Stimulated activated CD8-positive, alpha-beta memory T cell treated with anti-CD3 and anti-CD28 coated beads, Interleukin-12 subunit alpha, Interleukin-12 subunit beta, amount 100 ng/mL, for 24 hours (primary cell): ENCODE data around the gene CREBBP.

ENCODE experiments used
- DNase-seq: peaks from one replicate; pipeline ENCODE4 v3.0.0-alpha.2; 2020; ENCODE audit errors: extremely low read depth

The CREBBP gene

DNA sequence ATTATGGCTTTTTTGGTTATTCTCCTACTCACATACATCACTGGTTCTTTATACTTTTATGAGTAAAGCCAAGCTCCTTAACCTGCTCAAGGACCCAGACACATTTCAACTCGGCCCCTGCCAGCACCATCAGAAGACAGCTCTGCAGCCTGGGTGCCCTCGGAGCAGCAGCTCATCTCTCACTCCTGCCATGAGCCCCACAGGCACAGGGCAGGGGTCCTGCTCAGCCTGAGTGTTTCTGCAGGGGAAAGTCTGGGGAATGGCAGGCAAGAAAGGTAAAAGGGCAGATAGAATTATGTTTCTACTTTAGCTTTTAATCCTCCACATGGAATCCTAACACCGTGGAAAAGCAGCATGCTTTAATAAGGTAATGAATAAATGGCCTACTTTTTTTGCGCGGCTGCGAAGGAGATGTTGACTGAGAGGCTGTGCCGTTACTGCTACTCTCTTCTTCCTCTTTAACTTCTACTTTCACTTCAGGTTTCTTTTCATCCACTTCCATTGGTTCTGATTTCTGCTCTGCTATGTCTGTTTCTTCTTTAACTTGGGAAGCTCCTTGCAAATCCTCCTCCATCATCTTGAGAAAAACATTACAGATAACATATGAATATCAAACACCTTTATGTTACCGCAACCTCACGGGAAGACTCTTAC, 113.1 kb downstream of the CREBBP start:
- no peak for DNase-seq

DNA sequence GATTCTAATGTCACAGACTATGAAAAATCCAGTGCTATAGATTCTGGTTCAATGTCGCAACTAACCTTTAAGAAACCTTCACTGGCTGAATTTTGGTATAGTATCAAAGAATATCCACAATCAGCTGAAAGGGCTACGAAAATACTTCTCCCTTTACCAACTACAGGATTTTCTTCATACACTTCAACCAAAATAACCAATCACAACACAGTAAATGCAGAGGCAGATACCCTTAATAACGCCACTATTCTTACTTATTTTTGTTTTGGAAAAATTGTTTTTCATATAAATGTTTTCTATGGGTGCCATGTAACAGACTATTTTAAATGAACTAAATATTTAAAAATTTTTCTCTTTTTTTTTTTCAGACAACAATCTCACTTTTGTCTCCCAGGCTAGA, 114.3 kb downstream of the CREBBP start:
- DNase-seq, result no peak

- DNase-seq, result no peak
Measured at GRCh38 chr16:3764409-3764808, 116.1 kb downstream of the CREBBP start.

- DNase-seq, result no peak
Measured at GRCh38 chr16:3762107-3762750, 118.3 kb downstream of the CREBBP start.

GRCh38 chr16:3761375-3762106, 119.0 kb downstream of the CREBBP start:
- no peak for DNase-seq

- DNase-seq, result no peak
Measured at GRCh38 chr16:3760518-3760917, 120.0 kb downstream of the CREBBP start.

- no peak for DNase-seq
Measured at GRCh38 chr16:3759736-3760135, 120.8 kb downstream of the CREBBP start.

GRCh38 chr16:3756113-3756512, 124.4 kb downstream of the CREBBP start:
- no peak for DNase-seq

GRCh38 chr16:3755249-3755648, 125.3 kb downstream of the CREBBP start:
- DNase-seq, result no peak

- no peak for DNase-seq
Measured at GRCh38 chr16:3754772-3755171, 125.7 kb downstream of the CREBBP start.

GRCh38 chr16:3754081-3754703, 126.3 kb downstream of the CREBBP start:
- DNase-seq, result no peak

DNA sequence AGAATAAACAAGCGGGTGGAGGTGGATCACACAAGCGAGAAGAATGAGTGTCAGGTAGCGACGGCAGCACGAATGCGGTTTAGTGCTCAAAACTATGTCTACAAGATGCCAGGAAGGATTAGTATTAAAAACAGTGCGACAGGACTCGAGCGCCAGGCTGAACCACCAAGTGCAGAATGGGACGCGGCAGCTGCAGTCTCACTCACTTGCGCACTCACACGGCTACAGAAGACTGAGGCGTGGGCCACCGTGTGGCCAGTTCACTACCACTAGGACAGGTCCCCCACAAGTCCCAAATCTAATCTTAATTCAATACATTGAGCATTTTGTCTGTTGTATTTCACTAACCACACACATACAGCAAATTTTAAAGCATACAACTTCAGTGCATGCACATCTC, 127.5 kb downstream of the CREBBP start:
- no peak for DNase-seq

DNA sequence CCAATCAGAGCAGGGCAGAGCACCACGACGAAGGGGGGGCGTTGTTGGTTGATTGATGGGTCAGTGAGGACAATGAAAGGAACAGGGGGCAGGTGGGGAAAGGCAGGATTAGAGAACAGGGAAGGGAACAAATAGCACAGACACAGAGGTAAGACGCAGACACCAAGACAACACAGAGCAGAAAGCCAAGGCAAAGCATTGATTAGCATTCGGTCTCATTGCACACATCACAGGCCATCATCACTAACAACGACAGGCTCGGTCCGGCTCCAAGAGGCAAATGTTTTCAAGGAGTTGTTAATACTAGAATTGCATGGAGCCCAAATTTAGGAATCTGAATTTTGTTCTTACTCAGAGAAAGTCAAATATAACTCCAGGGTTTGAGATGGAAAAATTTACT, 128.6 kb downstream of the CREBBP start:
- DNase-seq, result no peak

DNA sequence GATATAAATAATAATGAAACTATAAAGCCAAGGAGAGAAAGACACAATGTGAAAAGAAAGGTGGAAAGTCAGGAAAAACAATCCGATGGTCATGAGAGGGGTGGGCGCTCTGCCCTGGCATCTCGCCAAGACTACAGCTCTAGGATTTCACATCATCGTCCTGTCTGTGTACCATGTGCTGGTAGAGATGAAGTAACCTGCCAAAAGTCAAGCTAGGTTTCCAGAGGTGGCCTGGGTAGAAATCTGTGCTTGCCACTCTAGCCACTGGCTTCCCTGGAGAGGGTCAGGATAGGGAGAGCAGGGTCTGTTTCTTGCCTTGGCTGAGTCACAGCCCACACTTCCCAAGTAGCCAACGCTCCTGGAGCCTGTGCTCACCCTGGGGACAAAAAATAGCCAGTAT, 132.2 kb downstream of the CREBBP start:
- no peak for DNase-seq

DNA sequence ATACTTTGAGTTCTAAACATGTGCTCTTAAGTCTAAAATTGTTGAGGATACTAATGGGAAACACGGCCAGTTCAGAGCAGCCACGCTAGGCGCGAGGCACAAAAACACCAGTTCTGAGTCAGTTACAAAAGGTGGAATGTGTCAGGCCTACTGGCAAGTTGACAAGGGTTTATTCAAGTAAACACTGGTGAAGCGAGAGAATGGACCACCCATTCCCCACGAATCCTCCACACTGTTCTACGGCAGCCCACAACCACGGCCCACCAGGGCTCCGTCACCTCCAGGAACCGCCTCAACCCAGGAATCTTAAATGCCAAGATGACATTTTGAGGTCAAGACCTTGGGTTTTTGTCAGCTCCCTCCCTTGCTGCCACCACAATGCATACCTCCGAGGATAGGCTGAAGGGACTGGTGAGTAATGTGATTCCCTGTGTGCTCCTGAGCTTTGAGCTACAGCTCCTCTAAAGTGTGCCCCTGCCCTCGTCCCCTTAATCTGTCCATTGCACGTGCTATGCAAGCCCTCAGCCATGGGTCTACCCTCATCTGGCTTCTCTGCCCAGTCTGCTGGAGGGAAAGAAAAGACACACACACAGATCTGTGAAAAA, 134.7 kb downstream of the CREBBP start:
- no peak for DNase-seq

GRCh38 chr16:3744018-3744417, 136.5 kb downstream of the CREBBP start:
- DNase-seq, result no peak

- no peak for DNase-seq
Measured at GRCh38 chr16:3740934-3741333, 139.6 kb downstream of the CREBBP start.

DNA sequence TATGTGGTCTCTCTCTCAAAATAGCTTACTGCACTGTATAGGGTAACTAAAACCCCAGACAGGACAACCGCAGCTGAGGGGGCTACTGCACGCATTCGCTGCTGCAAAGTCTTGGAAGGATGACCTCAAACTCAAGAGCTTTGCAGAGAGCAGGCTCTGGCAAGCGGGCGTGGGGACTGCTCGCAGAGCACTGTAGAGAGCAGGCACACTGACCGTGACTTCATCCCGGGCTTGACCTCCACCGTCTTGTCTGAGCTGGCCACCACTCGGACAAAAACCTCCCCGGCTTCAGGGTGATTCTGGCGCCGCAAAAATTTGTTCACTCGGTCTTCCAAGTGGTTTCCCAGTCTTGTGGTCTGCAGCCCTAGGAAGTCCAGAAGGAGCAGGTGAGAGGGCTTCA, 140.3 kb downstream of the CREBBP start:
- no peak for DNase-seq

GRCh38 chr16:3739636-3740035, 140.9 kb downstream of the CREBBP start:
- DNase-seq, result no peak

DNA sequence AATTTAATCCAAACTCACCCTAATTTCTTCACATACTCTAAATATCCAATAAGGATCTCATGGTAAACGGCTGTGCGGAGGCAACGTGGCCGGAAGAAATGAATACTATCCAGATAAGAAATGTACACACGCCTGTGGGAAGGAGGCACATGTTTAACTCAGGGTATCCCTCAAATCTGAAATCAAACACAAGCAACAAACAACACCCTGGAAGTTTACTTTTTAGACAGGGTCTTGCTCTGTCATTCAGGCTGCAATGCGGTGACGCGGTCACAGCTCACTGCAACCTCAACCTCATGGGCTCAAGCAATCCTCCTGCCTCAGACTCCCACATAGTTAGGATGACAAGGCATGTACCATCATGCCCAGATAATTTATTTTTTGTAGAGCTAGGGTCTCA, 142.0 kb downstream of the CREBBP start:
- no peak for DNase-seq

GRCh38 chr16:3738128-3738527, 142.4 kb downstream of the CREBBP start:
- DNase-seq, result no peak

DNA sequence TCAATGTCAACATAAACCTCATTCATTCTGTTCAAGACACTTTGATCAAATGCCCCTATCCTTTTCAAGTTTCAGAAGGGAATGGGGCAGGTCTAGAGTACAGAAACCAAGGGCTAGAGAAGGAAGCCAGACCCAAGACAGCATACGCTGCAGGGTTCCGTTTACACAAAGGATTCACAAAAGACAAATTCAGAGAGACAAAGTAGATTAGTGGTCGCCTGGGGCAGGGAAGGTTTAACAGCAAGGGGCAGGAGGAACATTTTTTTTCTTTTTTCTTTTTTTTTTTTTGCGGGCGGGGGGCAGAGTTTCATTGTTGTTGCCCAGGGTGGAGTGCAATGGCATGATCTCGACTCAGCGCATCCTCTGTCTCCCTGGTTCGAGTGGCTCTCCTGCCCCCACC, 143.3 kb downstream of the CREBBP start:
- no peak for DNase-seq
